Esophagus squamous epithelium (tissue), 4 donors: ENCODE data around the gene RASEF.

Experiments
- CTCF ChIP-seq, 6 experiments: fragments of 450-650 bp in 4 of 6; fragments of 200-600 bp in 2 of 6; sonication (generic) in 2 of 6; IDR thresholded peaks; one replicate each; pipeline ENCODE4 v1.5.1; 2016 to 2019; ENCODE audit warnings: antibody characterized with exemption in 6 of 6, mild to moderate bottlenecking in 4 of 6, moderate library complexity in 4 of 6
- POLR2A ChIP-seq, 4 donors: fragments of 450-650 bp; IDR thresholded peaks; one replicate each; pipeline ENCODE4 v1.6.1; 2017; ENCODE audit warnings: antibody characterized with exemption in 4 of 4, mild to moderate bottlenecking in 4 of 4, moderate library complexity in 3 of 4

- no peak for TF ChIP-seq CTCF (IDR thresholded peaks at IDR 0.05)
- TF ChIP-seq POLR2A (IDR thresholded peaks at IDR 0.05): no peak
These were observed 93.7 kb downstream of the RASEF start for GRCh38 chr9:82969291-82969690.
